Endothelial cell of umbilical vein (primary cell): ENCODE results near the gene PCDHGC3. TPM values are rescaled to one million over a fixed set of nuclear protein-coding genes. Genes with fewer than 3 reads are reported as not detected.

ENCODE experiments used
- BruUV-seq: library from RNA; stranded (reverse); fragments of 400-500 nt; replicated peaks from 2 replicates; lab custom pipeline; 2021; lab: Mats Ljungman, UMichigan
- CTCF ChIA-PET: fragments of 300-600, 350-600 bp; sonication (Branson Sonifier 250); formaldehyde crosslinking; loops from one replicate; lab custom pipeline; 2021; ENCODE audit warnings: antibody characterized with exemption, inconsistent platforms; lab: Charles Lee
- POLR2A ChIA-PET: fragments of 300-600, 350-600 bp; sonication (Branson Sonifier 250); formaldehyde crosslinking; loops from one replicate; lab custom pipeline; 2021; ENCODE audit warnings: antibody characterized with exemption, inconsistent platforms; lab: Charles Lee
- DNase-seq: peaks from one replicate; pipeline ENCODE4 v3.0.0-alpha.2; 2011; ENCODE audit warnings: low read depth, low spot score
- FAIRE-seq: peaks from 2 replicates; lab custom pipeline; 2011; peaks lifted over from hg19 to GRCh38; lab: Jason Lieb, UNC
- H2AFZ ChIP-seq: 2 replicates; pipeline ENCODE4 v1.6.0; 2012; ENCODE audit warnings: low read depth, low read length, control low read depth, inconsistent platforms
- H3K27ac ChIP-seq: 2 replicates; pipeline ENCODE4 v1.5.1; 2011; ENCODE audit warnings: low read depth, mild to moderate bottlenecking, control low read depth, low read length, moderate library complexity; ENCODE audit not compliant: insufficient read depth
- H3K27me3 ChIP-seq, 2 experiments: 2 replicates each; pipeline versions ENCODE4 v1.6.0 to v1.6.1; 2011; ENCODE audit warnings: low read length in 2 of 2, mixed read lengths in 1 of 2; ENCODE audit not compliant: control insufficient read depth in 2 of 2, insufficient read depth in 2 of 2
- H3K36me3 ChIP-seq, 2 experiments: 2 replicates in 1 of 2; 3 replicates in 1 of 2; pipeline ENCODE4 v1.5.1; 2011; ENCODE audit warnings: low read length in 2 of 2, mild to moderate bottlenecking in 1 of 2, moderate library complexity in 1 of 2; ENCODE audit not compliant: control insufficient read depth in 2 of 2, insufficient read depth in 2 of 2; ENCODE audit errors: extremely low read depth in 1 of 2
- H3K4me1 ChIP-seq: 3 replicates; pipeline ENCODE4 v1.5.1; 2011; ENCODE audit warnings: mild to moderate bottlenecking, low read length; ENCODE audit not compliant: control insufficient read depth, insufficient read depth; ENCODE audit errors: extremely low read depth
- H3K4me2 ChIP-seq: 2 replicates; pipeline ENCODE4 v1.6.1; 2011; ENCODE audit warnings: low read length, control low read depth, mixed read lengths; ENCODE audit not compliant: insufficient read depth
- H3K4me3 ChIP-seq, 3 experiments: fragments of 200-600 bp in 1 of 3; sonication (generic), shearing (Covaris generic) in 1 of 3; replicated peaks in 1 of 3; 2 replicates each; pipeline ENCODE4 v1.5.1; 2011 to 2016; ENCODE audit warnings: control low read depth in 3 of 3, low read length in 3 of 3, mild to moderate bottlenecking in 2 of 3, inconsistent platforms in 1 of 3, low read depth in 1 of 3, moderate library complexity in 1 of 3; ENCODE audit not compliant: insufficient read depth in 1 of 3
- H3K79me2 ChIP-seq: 2 replicates; pipeline ENCODE4 v1.6.0; 2012; ENCODE audit warnings: low read length, inconsistent platforms; ENCODE audit not compliant: control insufficient read depth, insufficient read depth
- H3K9ac ChIP-seq: replicated peaks from 2 replicates; pipeline ENCODE3; 2011; ENCODE audit warnings: low read length, control low read depth; ENCODE audit not compliant: insufficient read depth; ENCODE audit errors: extremely low read depth
- H3K9me1 ChIP-seq: replicated peaks from 3 replicates; pipeline ENCODE4 v1.6.0; 2011; ENCODE audit warnings: mild to moderate bottlenecking, low read length; ENCODE audit not compliant: control insufficient read depth, insufficient read depth; ENCODE audit errors: extremely low read depth
- H3K9me3 ChIP-seq: replicated peaks from 2 replicates; pipeline ENCODE4 v1.5.1; 2012; ENCODE audit warnings: low read length, inconsistent platforms; ENCODE audit not compliant: control insufficient read depth, insufficient read depth
- H4K20me1 ChIP-seq: replicated peaks from 2 replicates; pipeline ENCODE3; 2011; ENCODE audit warnings: mild to moderate bottlenecking, low read length; ENCODE audit not compliant: control insufficient read depth, insufficient read depth; ENCODE audit errors: extremely low read depth
- EZH2 ChIP-seq: IDR thresholded peaks from 2 replicates; pipeline ENCODE4 v1.6.1; 2012; ENCODE audit warnings: borderline replicate concordance, low read depth, mild to moderate bottlenecking, moderate library complexity, low read length, inconsistent platforms; ENCODE audit not compliant: severe bottlenecking
- FOS ChIP-seq: IDR thresholded peaks from 2 replicates; pipeline ENCODE4 v1.6.1; 2011; ENCODE audit warnings: mild to moderate bottlenecking, low read length, moderate library complexity, borderline replicate concordance; ENCODE audit not compliant: insufficient read depth
- GATA2 ChIP-seq: IDR thresholded peaks from 2 replicates; pipeline ENCODE4 v1.7.0; 2011; ENCODE audit warnings: low read depth, mild to moderate bottlenecking, moderate library complexity, mixed read lengths, low read length; ENCODE audit not compliant: insufficient read length, insufficient read depth
- JUN ChIP-seq: IDR thresholded peaks from 2 replicates; pipeline ENCODE4 v1.6.1; 2011; ENCODE audit warnings: borderline replicate concordance, low read depth; ENCODE audit not compliant: insufficient read length, insufficient read depth
- MYC ChIP-seq: IDR thresholded peaks from one replicate; pipeline ENCODE4 v1.6.1; 2011; ENCODE audit warnings: mild to moderate bottlenecking, low read depth, low read length
- POLR2A ChIP-seq: IDR thresholded peaks from 2 replicates; pipeline ENCODE4 v1.6.1; 2012; ENCODE audit warnings: low read depth, mild to moderate bottlenecking, control low read depth, low read length
- POLR2AphosphoS5 ChIP-seq: IDR thresholded peaks from 2 replicates; pipeline ENCODE4 v1.6.1; 2012; ENCODE audit warnings: low read depth, mild to moderate bottlenecking, control low read depth, low read length, moderate library complexity; ENCODE audit not compliant: insufficient read depth
- dilution Hi-C: fragments of 300-500 bp; cut with MboI; formaldehyde crosslinking; loops from one replicate; pipeline ENCODE4 v1.15.0; 2019; ENCODE audit warnings: low sequenced_read_pairs; ENCODE audit not compliant: extremely low pct_ligation_motif_present
- intact Hi-C: fragments of 100-400 bp; cut with micrococcal nuclease; formaldehyde crosslinking; loops from one replicate; pipeline ENCODE4 v1.10.0; 2022
- polyA plus RNA-seq, 4 experiments: library from polyadenylated mRNA; depleted of rRNA in 3 of 4; stranded (reverse) in 3 of 4; unstranded in 1 of 4; fragments of >200 nt; gene quantifications; 2 replicates each; pipeline versions ENCODE4 v1.2.1 to v1.2.3, GENCODE V29; 2011 to 2012; ENCODE audit warnings: missing spikeins in 1 of 4
- total RNA-seq: library from RNA; stranded (reverse); gene quantifications from 2 replicates; pipeline ENCODE4 v1.2.3, GENCODE V29; 2021
- TF ChIP-seq, protein P1 (sequence below), 2 donors: IDR thresholded peaks; 1 replicate in 1 of 2; 2 replicates in 1 of 2; pipeline ENCODE4 v1.5.1; 2011; ENCODE audit warnings: low read length in 2 of 2, mild to moderate bottlenecking in 2 of 2, moderate library complexity in 2 of 2, control low read depth in 1 of 2, inconsistent platforms in 1 of 2, low read depth in 1 of 2; ENCODE audit not compliant: insufficient read depth in 1 of 2; ENCODE audit errors: extremely low read depth in 1 of 2
- TF ChIP-seq, protein P2 (sequence below): IDR thresholded peaks from 2 replicates; pipeline ENCODE4 v1.6.1; 2011; ENCODE audit not compliant: insufficient read depth, insufficient read length

PCDHGC3 gene
- total and polyA plus RNA-seq, 2 donors (not counting 3 experiments of a cell fraction or from before 2014, with no cell fraction given) = 9.2 to 36.1 TPM

DNA sequence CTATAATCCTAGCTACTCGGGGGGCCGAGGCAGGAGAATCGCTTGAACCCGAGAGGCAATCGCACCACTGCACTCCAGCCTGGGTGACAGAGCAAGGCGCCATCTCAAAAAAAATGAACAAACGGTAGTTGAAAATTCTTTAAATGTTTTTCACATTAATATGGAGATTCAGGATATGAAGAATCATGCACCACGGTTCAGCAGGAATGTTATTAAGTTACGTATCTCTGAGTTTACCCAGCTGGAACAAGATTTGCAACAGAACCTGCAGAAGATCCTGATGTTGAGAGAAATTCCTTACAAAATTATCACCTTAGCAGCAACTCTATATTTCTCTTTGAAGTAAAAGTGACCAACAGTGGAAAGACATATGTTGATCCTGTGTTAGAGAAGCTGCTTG, 35.4 kb upstream of the PCDHGC3 start:
- TF ChIP-seq JUN (no peak), POLR2A (no peak), EZH2 (no peak), MYC (no peak), FOS (no peak), GATA2 (no peak), POLR2AphosphoS5 (no peak)
- TF ChIP-seq, protein P1, sequence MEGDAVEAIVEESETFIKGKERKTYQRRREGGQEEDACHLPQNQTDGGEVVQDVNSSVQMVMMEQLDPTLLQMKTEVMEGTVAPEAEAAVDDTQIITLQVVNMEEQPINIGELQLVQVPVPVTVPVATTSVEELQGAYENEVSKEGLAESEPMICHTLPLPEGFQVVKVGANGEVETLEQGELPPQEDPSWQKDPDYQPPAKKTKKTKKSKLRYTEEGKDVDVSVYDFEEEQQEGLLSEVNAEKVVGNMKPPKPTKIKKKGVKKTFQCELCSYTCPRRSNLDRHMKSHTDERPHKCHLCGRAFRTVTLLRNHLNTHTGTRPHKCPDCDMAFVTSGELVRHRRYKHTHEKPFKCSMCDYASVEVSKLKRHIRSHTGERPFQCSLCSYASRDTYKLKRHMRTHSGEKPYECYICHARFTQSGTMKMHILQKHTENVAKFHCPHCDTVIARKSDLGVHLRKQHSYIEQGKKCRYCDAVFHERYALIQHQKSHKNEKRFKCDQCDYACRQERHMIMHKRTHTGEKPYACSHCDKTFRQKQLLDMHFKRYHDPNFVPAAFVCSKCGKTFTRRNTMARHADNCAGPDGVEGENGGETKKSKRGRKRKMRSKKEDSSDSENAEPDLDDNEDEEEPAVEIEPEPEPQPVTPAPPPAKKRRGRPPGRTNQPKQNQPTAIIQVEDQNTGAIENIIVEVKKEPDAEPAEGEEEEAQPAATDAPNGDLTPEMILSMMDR (IDR thresholded peaks at IDR 0.05; ENCODE audit: extremely low read depth in 1 of 2, insufficient read depth in 1 of 2, low read depth in 1 of 2, low read length in 2 of 2) = no peak
- TF ChIP-seq, protein P2, sequence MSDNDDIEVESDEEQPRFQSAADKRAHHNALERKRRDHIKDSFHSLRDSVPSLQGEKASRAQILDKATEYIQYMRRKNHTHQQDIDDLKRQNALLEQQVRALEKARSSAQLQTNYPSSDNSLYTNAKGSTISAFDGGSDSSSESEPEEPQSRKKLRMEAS = no peak
- DNase-seq (no peak), FAIRE-seq (no peak)
- Histone ChIP-seq H3K4me2 (no peak overlapping the region), H3K27me3 (peaks cover 0 to 4% of the 10 kb centered on the region in 2 experiments), H3K79me2 (no peaks in the 10 kb centered on the region), H3K4me3 (no peak overlapping the region), H3K9ac (no peak overlapping the region), H2AFZ (no peak overlapping the region), H4K20me1 (no peaks in the 10 kb centered on the region), H3K9me3 (no peaks in the 10 kb centered on the region), H3K9me1 (no peaks in the 10 kb centered on the region), H3K4me1 (no peaks in the 10 kb centered on the region), H3K36me3 (no peaks in the 10 kb centered on the region), H3K27ac (no peak overlapping the region)
- dilution Hi-C loops = no loop called here
- CTCF ChIA-PET = interaction anchor here (2.6 kb wide), 1 partner anchor 10 kb away, joined by 16 read pairs; the partner anchor contains the start of gene PCDHGA12
- POLR2A ChIA-PET = no interaction called here
- intact Hi-C loops = no loop called here
- BruUV-seq = no TSS peak
